Upper lobe of left lung (tissue), 6 donors: ENCODE data around the gene YIF1B. TPM values are rescaled to one million over a fixed set of nuclear protein-coding genes. Genes with fewer than 3 reads are reported as not detected.

Experiments used
- ATAC-seq, 2 donors: fragments of 200-7000 bp; cut with Tn5 transposase; one replicate each; pipeline ENCODE4 v1.9.1; 2022; ENCODE audit warnings: mild to moderate bottlenecking in 2 of 2, moderate library complexity in 2 of 2; ENCODE audit not compliant: low FRiP score in 2 of 2
- DNase-seq, 2 donors: peaks; one replicate each; pipeline ENCODE4 v3.0.0-alpha.2; 2019 to 2020
- H3K27ac ChIP-seq, 4 donors: fragments of 200-600 bp; sonication (generic); one replicate each; pipeline ENCODE4 v1.5.1; 2016 to 2019
- H3K27me3 ChIP-seq, 4 donors: fragments of 200-600 bp; sonication (generic); one replicate each; pipeline ENCODE4 v1.5.1; 2017 to 2019
- H3K36me3 ChIP-seq, 4 donors: fragments of 200-600 bp; sonication (generic); one replicate each; pipeline ENCODE4 v1.5.1; 2016 to 2019
- H3K4me1 ChIP-seq, 4 donors: fragments of 200-600 bp; sonication (generic); one replicate each; pipeline ENCODE4 v1.5.1; 2018 to 2019
- H3K4me3 ChIP-seq, 4 donors: fragments of 200-600 bp; sonication (generic); one replicate each; pipeline ENCODE4 v1.5.1; 2017 to 2019; ENCODE audit warnings: mild to moderate bottlenecking in 2 of 4, moderate library complexity in 1 of 4
- H3K9me3 ChIP-seq, 4 donors: fragments of 200-600 bp; sonication (generic); one replicate each; pipeline ENCODE4 v1.5.1; 2018 to 2019
- EP300 ChIP-seq, 4 donors: sonication (generic); formaldehyde crosslinking; IDR thresholded peaks; one replicate each; pipeline ENCODE4 v1.5.1; 2017; ENCODE audit warnings: antibody characterized with exemption in 4 of 4, control low read depth in 2 of 4
- POLR2A ChIP-seq, 4 donors: fragments of 450-650 bp; IDR thresholded peaks; one replicate each; pipeline ENCODE4 v1.5.1; 2016 to 2017; ENCODE audit warnings: antibody characterized with exemption in 4 of 4, mild to moderate bottlenecking in 2 of 4
- POLR2AphosphoS5 ChIP-seq, 2 donors: sonication (generic); formaldehyde crosslinking; IDR thresholded peaks; one replicate each; pipeline ENCODE4 v1.5.1; 2017; ENCODE audit warnings: antibody characterized with exemption in 2 of 2
- WGBS, 2 donors: methylation state at CpG; one replicate each; pipeline ENCODE4 v1.1.5; 2017 to 2018; 5-methylcytosine and 5-hydroxymethylcytosine counted together
- total RNA-seq, 6 donors: library from RNA; depleted of rRNA in 4 of 6; stranded (reverse); fragments of >200 nt in 4 of 6; gene quantifications; one replicate each; pipeline versions ENCODE4 v1.1.0 to v1.2.1, GENCODE V29; 2016 to 2021
- TF ChIP-seq, protein P1 (sequence below), 6 experiments: fragments of 450-650 bp in 4 of 6; fragments of 200-600 bp in 2 of 6; sonication (generic) in 2 of 6; IDR thresholded peaks; one replicate each; pipeline ENCODE4 v1.5.1; 2016 to 2019; ENCODE audit warnings: antibody characterized with exemption in 6 of 6
- donor health status: DM: no; HTN: no; CAD: no; lungs with moderate emphysema.
- donor health status: DM: no; HTN: yes; CAD: no; lungs with severe emphysema.

The YIF1B gene
- total RNA-seq, 6 donors from 2014 or later = 15.3 to 45.8 (median 29.8) TPM

DNA sequence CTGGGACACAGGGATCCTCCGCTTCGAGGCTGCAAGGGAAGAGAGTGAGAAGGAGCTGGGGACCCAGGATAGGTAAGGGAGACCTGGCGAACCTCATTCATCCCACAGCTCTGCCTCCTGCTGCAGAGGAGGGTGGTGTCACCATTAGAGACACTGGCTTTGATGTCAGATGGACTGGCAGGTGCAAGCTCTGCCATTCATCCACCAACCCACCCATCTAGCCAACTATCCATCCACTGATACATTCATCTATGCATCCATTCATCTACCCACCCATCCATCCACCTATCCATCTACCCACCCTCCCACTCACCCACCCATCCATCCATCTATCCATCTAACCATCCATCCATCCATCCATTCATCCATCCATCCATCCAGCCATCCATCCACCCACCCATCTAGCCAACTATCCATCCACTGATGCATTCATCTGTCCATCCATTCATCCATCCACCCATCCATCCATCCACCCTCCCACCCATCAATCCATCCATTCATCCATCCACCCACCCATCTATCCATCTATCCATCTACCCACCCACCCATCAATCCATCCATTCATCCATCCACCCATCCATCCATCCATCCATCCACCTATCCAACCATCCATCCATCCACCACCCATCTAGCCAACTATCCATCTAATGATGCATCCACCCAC is 6.0 kb downstream of the YIF1B start:
- TF ChIP-seq, protein P1, sequence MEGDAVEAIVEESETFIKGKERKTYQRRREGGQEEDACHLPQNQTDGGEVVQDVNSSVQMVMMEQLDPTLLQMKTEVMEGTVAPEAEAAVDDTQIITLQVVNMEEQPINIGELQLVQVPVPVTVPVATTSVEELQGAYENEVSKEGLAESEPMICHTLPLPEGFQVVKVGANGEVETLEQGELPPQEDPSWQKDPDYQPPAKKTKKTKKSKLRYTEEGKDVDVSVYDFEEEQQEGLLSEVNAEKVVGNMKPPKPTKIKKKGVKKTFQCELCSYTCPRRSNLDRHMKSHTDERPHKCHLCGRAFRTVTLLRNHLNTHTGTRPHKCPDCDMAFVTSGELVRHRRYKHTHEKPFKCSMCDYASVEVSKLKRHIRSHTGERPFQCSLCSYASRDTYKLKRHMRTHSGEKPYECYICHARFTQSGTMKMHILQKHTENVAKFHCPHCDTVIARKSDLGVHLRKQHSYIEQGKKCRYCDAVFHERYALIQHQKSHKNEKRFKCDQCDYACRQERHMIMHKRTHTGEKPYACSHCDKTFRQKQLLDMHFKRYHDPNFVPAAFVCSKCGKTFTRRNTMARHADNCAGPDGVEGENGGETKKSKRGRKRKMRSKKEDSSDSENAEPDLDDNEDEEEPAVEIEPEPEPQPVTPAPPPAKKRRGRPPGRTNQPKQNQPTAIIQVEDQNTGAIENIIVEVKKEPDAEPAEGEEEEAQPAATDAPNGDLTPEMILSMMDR (IDR thresholded peaks at IDR 0.05) = no peak
- no peak for TF ChIP-seq POLR2A (IDR thresholded peaks at IDR 0.05)
- TF ChIP-seq EP300 (IDR thresholded peaks at IDR 0.05) = no peak
- no peak for TF ChIP-seq POLR2AphosphoS5 (IDR thresholded peaks at IDR 0.05)
- Histone ChIP-seq H3K4me1 (peaks cover 3 to 16% (median 9%) of the 10 kb centered on the region in 4 donors), H3K27me3 (no peaks in the 10 kb centered on the region), H3K36me3 (peaks cover 0 to 36% (median 22%) of the 10 kb centered on the region in 4 donors), H3K9me3 (no peaks in the 10 kb centered on the region), H3K27ac (no peak overlapping the region), H3K4me3 (no peak overlapping the region)
- WGBS, 2 donors = 94% methylated on average over 3 of the region's 3 CpGs
- DNase-seq (no peak), ATAC-seq (no peak)

DNA sequence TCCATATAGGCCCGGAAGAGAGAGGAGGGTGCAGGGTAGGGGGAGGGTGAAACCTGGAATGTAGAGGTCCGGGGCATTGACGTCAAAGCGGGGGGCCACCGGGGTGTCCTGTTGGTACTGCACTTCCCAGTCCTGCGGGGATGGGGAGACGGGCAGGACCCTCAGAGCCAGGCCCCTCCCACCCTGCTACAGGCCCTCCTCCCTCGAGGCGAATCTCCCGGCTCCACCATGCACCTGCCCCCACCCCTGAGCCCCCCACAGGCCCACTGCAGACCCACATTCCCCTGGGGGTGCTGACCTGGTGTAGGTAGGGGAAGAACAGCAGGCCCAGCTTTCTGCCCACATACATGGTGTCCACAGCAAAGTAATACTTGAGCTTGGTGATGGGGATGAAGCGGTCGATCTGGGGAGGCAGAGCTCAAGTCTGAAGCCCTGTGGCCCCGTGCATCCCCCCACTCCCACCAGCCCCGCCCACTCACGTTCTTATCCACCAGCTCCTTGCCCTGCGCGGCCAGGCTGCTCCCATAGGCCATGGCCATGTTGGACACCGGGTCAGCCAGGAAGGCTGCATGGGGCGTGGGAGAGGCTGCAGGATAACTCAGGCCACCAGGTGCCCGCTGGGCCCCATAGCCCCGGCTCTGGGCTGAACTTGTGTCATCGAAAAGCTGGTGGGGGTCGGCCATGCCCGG is 6.7 kb downstream of the YIF1B start:
- peaks cover 0 to 36% (median 22%) of the 10 kb centered on the region in 4 donors for H3K36me3 ChIP-seq
- TF ChIP-seq POLR2AphosphoS5 (IDR thresholded peaks at IDR 0.05) = no peak
- H3K27ac ChIP-seq = no peak overlapping the region
- peaks cover 6 to 17% (median 11%) of the 10 kb centered on the region in 4 donors for H3K4me1 ChIP-seq
- ATAC-seq = no peak
- H3K4me3 ChIP-seq = no peak overlapping the region
- no peaks in the 10 kb centered on the region for H3K9me3 ChIP-seq
- WGBS, 2 donors = 92 to 93% methylated on average over 16 to 22 of the region's 24 CpGs
- H3K27me3 ChIP-seq = no peaks in the 10 kb centered on the region
- peak in 1 of 2 donors; percentile 77 for DNase-seq

DNA sequence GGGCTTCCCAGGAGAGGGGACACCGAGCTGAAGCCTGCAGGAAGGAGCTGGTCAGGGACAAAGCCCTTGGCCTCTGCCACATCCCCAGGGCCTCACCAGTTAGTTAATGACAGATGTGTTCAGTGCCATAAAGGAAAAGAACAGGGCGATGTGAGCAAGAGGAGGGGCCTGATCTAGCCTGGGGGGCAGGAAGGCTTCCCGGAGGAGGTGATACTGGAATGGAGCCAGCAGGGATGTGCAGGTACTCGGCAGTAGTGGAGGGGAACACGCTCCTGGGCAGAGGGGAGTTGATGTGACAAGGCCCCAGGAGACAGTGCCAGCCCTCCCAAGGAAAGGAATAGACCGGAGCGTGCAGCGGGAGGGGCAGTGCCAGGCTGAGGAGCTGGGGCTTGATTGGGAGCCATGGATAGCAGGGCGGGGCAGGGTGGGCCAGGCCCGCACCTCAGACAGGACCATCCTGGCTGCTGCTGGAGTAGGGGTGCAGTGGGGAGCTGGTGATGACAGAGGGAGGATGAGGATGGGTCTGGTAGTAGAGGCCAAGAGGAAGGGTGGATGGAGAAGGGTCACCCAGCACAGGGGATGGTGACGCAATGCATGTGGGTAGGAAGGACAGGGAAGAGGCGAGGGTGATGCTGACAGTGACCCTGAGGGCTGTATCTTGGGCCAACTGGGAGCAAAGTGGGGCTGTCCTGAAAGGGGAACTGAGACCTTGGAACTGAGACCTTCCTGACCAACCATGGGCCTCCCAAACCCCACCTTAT is 7.6 kb downstream of the YIF1B start:
- Histone ChIP-seq H3K9me3 (no peaks in the 10 kb centered on the region), H3K27ac (no peak overlapping the region), H3K4me3 (no peak overlapping the region), H3K4me1 (peaks cover 10 to 23% (median 13%) of the 10 kb centered on the region in 4 donors), H3K27me3 (no peaks in the 10 kb centered on the region), H3K36me3 (peaks cover 0 to 36% (median 22%) of the 10 kb centered on the region in 4 donors)
- WGBS, 2 donors = 89 to 93% methylated on average over 12 of the region's 12 CpGs
- ATAC-seq (no peak), DNase-seq (no peak)
- TF ChIP-seq EP300 (IDR thresholded peaks at IDR 0.05) (no peak), POLR2A (IDR thresholded peaks at IDR 0.05) (no peak), POLR2AphosphoS5 (IDR thresholded peaks at IDR 0.05) (no peak)
- TF ChIP-seq, protein P1 (IDR thresholded peaks at IDR 0.05) = no peak

DNA sequence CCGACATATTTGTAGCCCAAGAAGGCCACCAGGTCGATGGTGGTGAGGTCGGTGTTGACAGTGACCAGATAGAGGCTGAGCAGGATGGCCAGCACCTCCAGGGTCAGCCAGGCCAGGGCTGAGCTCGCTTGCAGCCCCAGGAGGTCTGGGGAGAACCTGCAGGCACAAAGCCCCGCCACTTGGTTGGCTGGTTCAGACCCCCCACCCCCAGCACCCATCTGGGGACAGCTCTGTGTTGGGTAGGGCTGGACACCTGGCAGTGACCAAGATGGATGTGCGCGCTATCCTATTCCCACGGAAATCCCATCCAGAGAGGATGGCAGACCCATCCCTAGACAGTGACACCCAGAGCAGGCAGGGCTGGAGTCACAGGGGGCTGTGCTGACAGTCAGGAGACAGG is 8.2 kb downstream of the YIF1B start:
- no peaks in the 10 kb centered on the region for H3K9me3 ChIP-seq
- WGBS, 2 donors = 91 to 93% methylated on average over 4 to 8 of the region's 8 CpGs
- H3K4me3 ChIP-seq = no peak overlapping the region
- H3K27me3 ChIP-seq = no peaks in the 10 kb centered on the region
- H3K4me1 ChIP-seq = peaks cover 10 to 24% (median 13%) of the 10 kb centered on the region in 4 donors
- no peak overlapping the region for H3K27ac ChIP-seq
- no peak for DNase-seq
- TF ChIP-seq POLR2A (IDR thresholded peaks at IDR 0.05) = no peak
- TF ChIP-seq, protein P1 (IDR thresholded peaks at IDR 0.05) = no peak
- TF ChIP-seq POLR2AphosphoS5 (IDR thresholded peaks at IDR 0.05) = no peak
- no peak for TF ChIP-seq EP300 (IDR thresholded peaks at IDR 0.05)
- no peak for ATAC-seq
- peaks cover 0 to 36% (median 22%) of the 10 kb centered on the region in 4 donors for H3K36me3 ChIP-seq

DNA sequence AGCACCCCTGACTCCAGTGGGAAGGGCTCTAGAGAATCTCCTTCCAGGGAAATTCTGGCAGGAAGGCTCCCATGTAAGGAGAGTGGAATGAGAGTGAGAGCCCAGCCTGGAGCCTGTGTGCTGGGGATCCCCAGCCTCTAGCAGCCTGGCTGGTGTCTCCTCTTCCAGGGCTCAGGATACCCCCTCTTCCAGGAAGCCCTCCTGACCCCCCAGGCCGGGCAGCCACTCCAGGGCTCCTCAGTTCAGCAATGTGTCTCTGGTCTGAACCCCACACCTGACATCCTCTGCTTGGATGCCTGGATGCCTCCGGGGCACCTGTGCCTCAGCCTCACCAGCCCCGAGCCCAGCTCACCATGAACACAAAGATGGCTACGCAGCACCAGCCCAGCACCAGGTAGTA is 8.7 kb downstream of the YIF1B start:
- WGBS, 2 donors = 92 to 97% methylated on average over 4 of the region's 4 CpGs
- peaks cover 10 to 24% (median 13%) of the 10 kb centered on the region in 4 donors for H3K4me1 ChIP-seq
- ATAC-seq (no peak), DNase-seq (no peak)
- TF ChIP-seq POLR2AphosphoS5 (IDR thresholded peaks at IDR 0.05) = no peak
- TF ChIP-seq, protein P1 (IDR thresholded peaks at IDR 0.05) = no peak
- no peak for TF ChIP-seq EP300 (IDR thresholded peaks at IDR 0.05)
- TF ChIP-seq POLR2A (IDR thresholded peaks at IDR 0.05) = no peak
- H3K36me3 ChIP-seq = peaks cover 0 to 36% (median 22%) of the 10 kb centered on the region in 4 donors
- H3K9me3 ChIP-seq = no peaks in the 10 kb centered on the region
- no peak overlapping the region for H3K27ac ChIP-seq
- no peaks in the 10 kb centered on the region for H3K27me3 ChIP-seq
- no peak overlapping the region for H3K4me3 ChIP-seq
